H1 (cell line): Measurements from ENCODE around the gene FMNL2. TPM values are rescaled to one million over a fixed set of nuclear protein-coding genes. Genes with fewer than 3 reads are reported as not detected.

Experiments
- CTCF ChIA-PET: fragments of 300-600 bp; sonication (Branson Sonifier 250); formaldehyde crosslinking; loops from one replicate; lab custom pipeline; 2021; ENCODE audit not compliant: partially characterized antibody; lab: Charles Lee
- POLR2A ChIA-PET: fragments of 300-600 bp; sonication (Branson Sonifier 250); formaldehyde crosslinking; loops from one replicate; lab custom pipeline; 2021; ENCODE audit warnings: inconsistent platforms; ENCODE audit not compliant: partially characterized antibody; lab: Charles Lee
- DNase-seq, 2 experiments: peaks; one replicate each; pipeline versions ENCODE4 v3.0.0 to v3.0.0-alpha.2; 2010 to 2022; ENCODE audit warnings: low spot score in 2 of 2, low read depth in 1 of 2, mixed read lengths in 1 of 2
- FAIRE-seq: peaks from 2 replicates; lab custom pipeline; 2011; peaks lifted over from hg19 to GRCh38; lab: Jason Lieb, UNC
- H2AFZ ChIP-seq: 2 replicates; pipeline ENCODE4 v1.8.1; 2012; ENCODE audit warnings: low read length, inconsistent platforms
- H2AK5ac ChIP-seq: 2 replicates; pipeline ENCODE4 v1.6.1; 2013; ENCODE audit warnings: low read depth, low read length
- H2BK120ac ChIP-seq: replicated peaks from 2 replicates; pipeline ENCODE3; 2013; ENCODE audit warnings: low read depth, low read length, inconsistent platforms
- H2BK12ac ChIP-seq: 2 replicates; pipeline ENCODE4 v1.6.1; 2013; ENCODE audit warnings: low read depth, low read length
- H2BK15ac ChIP-seq: 2 replicates; pipeline ENCODE4 v1.6.1; 2013; ENCODE audit warnings: low read length
- H2BK20ac ChIP-seq: 2 replicates; pipeline ENCODE4 v1.6.1; 2013; ENCODE audit warnings: low read length
- H2BK5ac ChIP-seq: 2 replicates; pipeline ENCODE4 v1.6.1; 2013; ENCODE audit warnings: low read depth, low read length
- H3K14ac ChIP-seq: 2 replicates; pipeline ENCODE4 v1.6.1; 2013; ENCODE audit warnings: inconsistent platforms; ENCODE audit not compliant: insufficient read length
- H3K18ac ChIP-seq: 2 replicates; pipeline ENCODE4 v1.6.1; 2013; ENCODE audit warnings: low read length; ENCODE audit errors: extremely low read depth
- H3K23ac ChIP-seq: 2 replicates; pipeline ENCODE4 v1.6.1; 2013; ENCODE audit warnings: inconsistent platforms; ENCODE audit not compliant: insufficient read length
- H3K23me2 ChIP-seq: 2 replicates; pipeline ENCODE4 v1.6.1; 2013; ENCODE audit warnings: low read depth, low read length
- H3K27ac ChIP-seq: 2 replicates; pipeline ENCODE4 v1.6.1; 2011; ENCODE audit warnings: low read depth, low read length, inconsistent platforms
- H3K27me3 ChIP-seq, 4 experiments: replicated peaks in 1 of 4; 1 replicate in 1 of 4; 2 replicates in 3 of 4; pipeline versions ENCODE4 v1.6.1 to v1.8.1; 2011 to 2013; ENCODE audit warnings: low read length in 3 of 4, mild to moderate bottlenecking in 3 of 4, inconsistent platforms in 2 of 4, mixed read lengths in 2 of 4, moderate library complexity in 1 of 4; ENCODE audit not compliant: control insufficient read depth in 3 of 4, insufficient read depth in 3 of 4; ENCODE audit errors: extremely low read depth in 1 of 4
- H3K36me3 ChIP-seq, 4 experiments: 2 replicates each; pipeline versions ENCODE4 v1.6.1 to v1.8.1; 2011 to 2013; ENCODE audit warnings: mild to moderate bottlenecking in 4 of 4, low read length in 3 of 4, moderate library complexity in 2 of 4, control low read depth in 1 of 4, inconsistent platforms in 1 of 4; ENCODE audit not compliant: insufficient read depth in 4 of 4, control insufficient read depth in 2 of 4
- H3K4ac ChIP-seq: replicated peaks from 2 replicates; pipeline ENCODE3; 2013; ENCODE audit warnings: low read length, low read depth, mixed read lengths, inconsistent platforms; ENCODE audit not compliant: insufficient read length
- H3K4me1 ChIP-seq, 4 experiments: replicated peaks in 1 of 4; 1 replicate in 1 of 4; 2 replicates in 3 of 4; pipeline versions ENCODE4 v1.6.1 to v1.8.1; 2011 to 2013; ENCODE audit warnings: low read length in 3 of 4, inconsistent platforms in 2 of 4, mixed read lengths in 1 of 4; ENCODE audit not compliant: insufficient read depth in 4 of 4, control insufficient read depth in 3 of 4
- H3K4me2 ChIP-seq, 2 experiments: 2 replicates each; pipeline versions ENCODE4 v1.6.1 to v1.8.1; 2011 to 2013; ENCODE audit warnings: low read depth in 2 of 2, low read length in 2 of 2, control low read depth in 1 of 2, inconsistent platforms in 1 of 2, mild to moderate bottlenecking in 1 of 2; ENCODE audit not compliant: insufficient read depth in 1 of 2
- H3K4me3 ChIP-seq, 4 experiments: fragments of 200-600, 300-600 bp in 1 of 4; sonication (generic), shearing (Covaris generic), sonication (Bioruptor Twin) in 1 of 4; 2 replicates each; pipeline versions ENCODE4 v1.5.1 to v1.8.1; 2011 to 2016; ENCODE audit warnings: low read length in 4 of 4, low read depth in 3 of 4, control low read depth in 2 of 4, inconsistent platforms in 2 of 4, mild to moderate bottlenecking in 2 of 4, mixed read lengths in 1 of 4, moderate library complexity in 1 of 4; ENCODE audit not compliant: insufficient read depth in 2 of 4; ENCODE audit errors: extremely low read depth in 1 of 4
- H3K56ac ChIP-seq: replicated peaks from 2 replicates; pipeline ENCODE3; 2013; ENCODE audit warnings: low read depth, mild to moderate bottlenecking, mixed read lengths, low read length, inconsistent platforms; ENCODE audit not compliant: insufficient read length
- H3K79me1 ChIP-seq: 2 replicates; pipeline ENCODE4 v1.6.1; 2013; ENCODE audit warnings: low read depth, low read length, control low read depth
- H3K79me2 ChIP-seq, 2 experiments: 2 replicates each; pipeline versions ENCODE4 v1.6.1 to v1.8.1; 2012 to 2013; ENCODE audit warnings: low read length in 2 of 2, mild to moderate bottlenecking in 2 of 2, inconsistent platforms in 1 of 2; ENCODE audit not compliant: insufficient read depth in 2 of 2, control insufficient read depth in 1 of 2
- H3K9ac ChIP-seq, 4 experiments: replicated peaks in 1 of 4; 1 replicate in 1 of 4; 2 replicates in 3 of 4; pipeline versions ENCODE4 v1.6.1 to v1.8.1; 2011 to 2013; ENCODE audit warnings: low read depth in 3 of 4, low read length in 3 of 4, control low read depth in 2 of 4, mild to moderate bottlenecking in 2 of 4, moderate library complexity in 2 of 4, inconsistent platforms in 1 of 4; ENCODE audit errors: extremely low read depth in 1 of 4
- H3K9me3 ChIP-seq, 2 experiments: 2 replicates each; pipeline versions ENCODE4 v1.6.1 to v1.8.1; 2012 to 2013; ENCODE audit warnings: mild to moderate bottlenecking in 2 of 2, moderate library complexity in 2 of 2, control low read depth in 1 of 2, inconsistent platforms in 1 of 2, low read depth in 1 of 2, low read length in 1 of 2, mixed read lengths in 1 of 2; ENCODE audit not compliant: insufficient read depth in 2 of 2
- H4K20me1 ChIP-seq, 2 experiments: replicated peaks in 1 of 2; 2 replicates each; pipeline versions ENCODE3 to v1.8.1; 2011 to 2013; ENCODE audit warnings: inconsistent platforms in 2 of 2, low read length in 2 of 2, mild to moderate bottlenecking in 1 of 2; ENCODE audit not compliant: insufficient read depth in 2 of 2, control insufficient read depth in 1 of 2
- H4K5ac ChIP-seq: 2 replicates; pipeline ENCODE4 v1.6.1; 2013; ENCODE audit warnings: low read length, low read depth, mixed read lengths, inconsistent platforms; ENCODE audit not compliant: insufficient read length
- H4K8ac ChIP-seq: 2 replicates; pipeline ENCODE4 v1.8.0; 2013; ENCODE audit warnings: mild to moderate bottlenecking, moderate library complexity, low read length, inconsistent platforms; ENCODE audit not compliant: insufficient read depth; ENCODE audit errors: extremely low read depth
- H4K91ac ChIP-seq: replicated peaks from 2 replicates; pipeline ENCODE3; 2013; ENCODE audit warnings: low read length, mixed read lengths, inconsistent platforms; ENCODE audit not compliant: insufficient read length
- ATF2 ChIP-seq: IDR thresholded peaks from 2 replicates; pipeline ENCODE4 v1.6.1; 2012; ENCODE audit warnings: low read length, inconsistent platforms
- CREB1 ChIP-seq: IDR thresholded peaks from 2 replicates; pipeline ENCODE4 v1.6.1; 2012; ENCODE audit warnings: inconsistent platforms
- E2F6 ChIP-seq: IDR thresholded peaks from 2 replicates; pipeline ENCODE4 v1.6.1; 2012; ENCODE audit warnings: inconsistent platforms
- EGR1 ChIP-seq: IDR thresholded peaks from 2 replicates; pipeline ENCODE4 v1.6.1; 2011; ENCODE audit warnings: low read depth, low read length, borderline replicate concordance
- HDAC6 ChIP-seq: IDR thresholded peaks from one replicate; pipeline ENCODE4 v1.7.1; 2012; ENCODE audit warnings: low read depth, mild to moderate bottlenecking, inconsistent platforms, low read length, moderate library complexity
- JUND ChIP-seq: IDR thresholded peaks from 2 replicates; pipeline ENCODE4 v1.6.1; 2011; ENCODE audit warnings: mild to moderate bottlenecking, improper control_type of control experiment, low read length
- MAX ChIP-seq: IDR thresholded peaks from 2 replicates; pipeline ENCODE4 v1.6.1; 2012; ENCODE audit warnings: inconsistent platforms
- RBBP5 ChIP-seq: IDR thresholded peaks from 2 replicates; pipeline ENCODE4 v1.7.1; 2012; ENCODE audit warnings: low read depth, mild to moderate bottlenecking, inconsistent platforms, low read length, moderate library complexity, borderline replicate concordance
- SP1 ChIP-seq: IDR thresholded peaks from 2 replicates; pipeline ENCODE4 v1.6.1; 2011; ENCODE audit warnings: low read depth, low read length
- SRF ChIP-seq: IDR thresholded peaks from 2 replicates; pipeline ENCODE4 v1.6.1; 2011; ENCODE audit warnings: mild to moderate bottlenecking, low read depth, low read length, moderate library complexity
- TBP ChIP-seq: IDR thresholded peaks from 2 replicates; pipeline ENCODE4 v1.6.1; 2011; ENCODE audit warnings: low read depth, low read length, improper control_type of control experiment
- TCF12 ChIP-seq: IDR thresholded peaks from 2 replicates; pipeline ENCODE4 v1.6.1; 2011; ENCODE audit warnings: low read depth, mild to moderate bottlenecking, low read length
- ZNF274 ChIP-seq: IDR thresholded peaks from 2 replicates; pipeline ENCODE4 v1.7.0; 2012; ENCODE audit warnings: low read length, borderline replicate concordance; ENCODE audit errors: extremely low read depth
- WGBS, 2 experiments: shearing (Covaris generic) in 1 of 2; methylation state at CpG; one replicate each; pipeline versions ENCODE4 v1.1.6 to v1.1.7; 2013 to 2015; ENCODE audit warnings: low lambda C conversion rate in 2 of 2, mixed read lengths in 2 of 2, inconsistent platforms in 1 of 2, low coverage in 1 of 2, missing lambda C conversion rate in 1 of 2; ENCODE audit not compliant: insufficient replicate concordance in 2 of 2, insufficient coverage in 1 of 2, insufficient read length in 1 of 2; ENCODE audit errors: extremely low coverage in 1 of 2, missing lambda C conversion rate in 1 of 2; 5-methylcytosine and 5-hydroxymethylcytosine counted together
- polyA plus RNA-seq, 7 experiments: library from polyadenylated mRNA; depleted of rRNA in 3 of 7; stranded (reverse) in 5 of 7; unstranded in 2 of 7; fragments of >200 nt in 5 of 7; fragments of 200-250 nt in 2 of 7; gene quantifications; 1 replicate in 5 of 7; 2 replicates in 1 of 7; 4 replicates in 1 of 7; pipeline versions ENCODE4 v1.2.1 to v1.2.3, GENCODE V29; 2011 to 2013; ENCODE audit warnings: missing spikeins in 2 of 7, mixed read lengths in 2 of 7
- total RNA-seq: library from RNA; stranded (reverse); fragmentation: NEBNext Ultra II Directional; extraction: Animal tissue kit (Norgen Biotek cat#: 25700); gene quantifications from 2 replicates; pipeline ENCODE4 v1.2.1, GENCODE V29; 2021

FMNL2 gene
- total and polyA plus RNA-seq, 2 of the 8 experiments (the other 6 are each of a cell fraction or from before 2014, with no cell fraction given) = 15.5 to 45.1 TPM

- POLR2A ChIA-PET = no interaction called here
- Histone ChIP-seq H2AFZ (no peak overlapping the region), H3K4me2 (no peak overlapping the region), H3K27ac (no peak overlapping the region), H4K20me1 (no peaks in the 10 kb centered on the region), H2BK5ac (no peak overlapping the region), H3K9ac (no peak overlapping the region), H3K14ac (no peak overlapping the region), H3K18ac (no peak overlapping the region), H3K79me2 (no peaks in the 10 kb centered on the region), H3K4me1 (no peaks in the 10 kb centered on the region), H4K91ac (no peak overlapping the region), H3K79me1 (no peaks in the 10 kb centered on the region), H3K23me2 (no peaks in the 10 kb centered on the region), H2BK15ac (no peak overlapping the region), H3K27me3 (no peaks in the 10 kb centered on the region), H3K4me3 (no peak overlapping the region), H3K56ac (no peak overlapping the region), H2BK120ac (no peak overlapping the region), H2AK5ac (no peak overlapping the region), H3K9me3 (no peaks in the 10 kb centered on the region), H3K4ac (no peak overlapping the region), H4K8ac (no peak overlapping the region), H2BK20ac (no peak overlapping the region), H3K23ac (no peak overlapping the region), H4K5ac (no peak overlapping the region), H2BK12ac (no peak overlapping the region), H3K36me3 (peaks cover 0 to 41% (median 27%) of the 10 kb centered on the region in 4 experiments; a peak in 6 of 8 replicates)
- 90% methylated on average over 2 of the region's 2 CpGs; no CpG with 5 or more reads in 1 of the 2 experiments for WGBS, 2 experiments
- CTCF ChIA-PET = interaction anchor here (0.8 to 2.8 kb wide), 3 partner anchors 8 to 59 kb away, joined by 3 to 15 read pairs (median 3); no protein-coding TSS in a partner anchor
- FAIRE-seq (no peak), DNase-seq (no peak)
- TF ChIP-seq EGR1 (no peak), JUND (no peak), ZNF274 (no peak), MAX (no peak), TCF12 (no peak), ATF2 (no peak), RBBP5 (no peak), SP1 (no peak), CREB1 (no peak), E2F6 (no peak), SRF (no peak), TBP (no peak), HDAC6 (no peak)
These were observed 278.3 kb downstream of the FMNL2 start for GRCh38 chr2:152613235-152613634.
